Measurements from ENCODE around the gene ACSL6.

ACSL6 gene

DNA sequence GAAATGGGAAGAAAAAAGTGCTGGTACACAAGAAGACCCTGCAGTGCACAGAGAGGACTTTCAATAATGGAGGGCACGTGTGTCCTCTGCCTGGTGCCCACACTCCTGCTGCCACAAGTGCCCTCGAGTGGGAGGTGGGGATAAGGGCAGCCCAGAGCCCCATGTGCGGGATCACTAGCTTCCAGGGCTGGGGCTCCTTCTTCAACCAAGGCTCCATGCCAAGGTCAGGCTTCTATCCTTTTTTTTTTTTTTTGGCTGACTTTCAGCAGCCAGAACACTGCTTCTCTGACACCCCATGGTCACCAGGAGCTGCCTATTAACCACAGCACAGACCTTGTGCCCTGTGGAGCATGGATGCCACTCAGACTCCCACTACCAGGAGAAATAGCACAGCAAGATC, 7.5 kb downstream of the ACSL6 start:
- TF ChIP-seq, protein P1, sequence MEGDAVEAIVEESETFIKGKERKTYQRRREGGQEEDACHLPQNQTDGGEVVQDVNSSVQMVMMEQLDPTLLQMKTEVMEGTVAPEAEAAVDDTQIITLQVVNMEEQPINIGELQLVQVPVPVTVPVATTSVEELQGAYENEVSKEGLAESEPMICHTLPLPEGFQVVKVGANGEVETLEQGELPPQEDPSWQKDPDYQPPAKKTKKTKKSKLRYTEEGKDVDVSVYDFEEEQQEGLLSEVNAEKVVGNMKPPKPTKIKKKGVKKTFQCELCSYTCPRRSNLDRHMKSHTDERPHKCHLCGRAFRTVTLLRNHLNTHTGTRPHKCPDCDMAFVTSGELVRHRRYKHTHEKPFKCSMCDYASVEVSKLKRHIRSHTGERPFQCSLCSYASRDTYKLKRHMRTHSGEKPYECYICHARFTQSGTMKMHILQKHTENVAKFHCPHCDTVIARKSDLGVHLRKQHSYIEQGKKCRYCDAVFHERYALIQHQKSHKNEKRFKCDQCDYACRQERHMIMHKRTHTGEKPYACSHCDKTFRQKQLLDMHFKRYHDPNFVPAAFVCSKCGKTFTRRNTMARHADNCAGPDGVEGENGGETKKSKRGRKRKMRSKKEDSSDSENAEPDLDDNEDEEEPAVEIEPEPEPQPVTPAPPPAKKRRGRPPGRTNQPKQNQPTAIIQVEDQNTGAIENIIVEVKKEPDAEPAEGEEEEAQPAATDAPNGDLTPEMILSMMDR (conservative IDR thresholded peaks at IDR 0.05; ENCODE audit: low read depth, low read length), result no peak
- DNase-seq (ENCODE audit: low read depth), result no peak
- H3K4me3 ChIP-seq (ENCODE audit: low read depth, low read length), result no peak overlapping the region

DNA sequence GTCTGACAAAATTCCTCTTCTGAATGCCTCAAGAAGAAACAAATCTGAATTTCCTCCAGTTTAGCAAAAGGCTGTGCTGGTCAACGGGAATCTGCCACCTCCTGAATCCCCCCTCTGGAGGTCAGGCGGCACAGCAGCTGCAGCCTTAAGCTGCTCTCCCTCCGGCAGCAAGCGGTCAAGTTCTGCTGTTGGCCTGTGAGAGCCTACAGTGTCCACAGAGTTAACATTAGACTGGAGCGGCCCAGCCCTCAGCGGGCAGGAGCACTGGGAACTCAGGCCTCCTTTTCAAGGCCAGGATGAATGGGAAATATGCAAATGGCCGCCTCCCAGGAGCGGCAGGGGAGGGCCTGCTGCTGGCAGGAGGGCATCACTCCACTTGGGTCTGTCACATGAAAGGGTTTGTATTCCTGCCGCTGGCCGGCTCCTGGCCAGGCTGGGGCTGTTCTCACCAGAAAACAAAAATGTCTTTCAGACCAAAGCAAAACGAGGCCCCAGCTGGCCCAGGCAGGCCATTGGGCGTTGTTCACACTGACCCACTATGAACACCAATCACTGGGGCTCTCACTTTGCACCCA, 8.2 kb downstream of the ACSL6 start:
- DNase-seq (ENCODE audit: low read depth), result peak; percentile 33
- TF ChIP-seq, protein P1 (conservative IDR thresholded peaks at IDR 0.05; ENCODE audit: low read depth, low read length), result peak; percentile 41
- no peak overlapping the region for H3K4me3 ChIP-seq (ENCODE audit: low read depth, low read length)

DNA sequence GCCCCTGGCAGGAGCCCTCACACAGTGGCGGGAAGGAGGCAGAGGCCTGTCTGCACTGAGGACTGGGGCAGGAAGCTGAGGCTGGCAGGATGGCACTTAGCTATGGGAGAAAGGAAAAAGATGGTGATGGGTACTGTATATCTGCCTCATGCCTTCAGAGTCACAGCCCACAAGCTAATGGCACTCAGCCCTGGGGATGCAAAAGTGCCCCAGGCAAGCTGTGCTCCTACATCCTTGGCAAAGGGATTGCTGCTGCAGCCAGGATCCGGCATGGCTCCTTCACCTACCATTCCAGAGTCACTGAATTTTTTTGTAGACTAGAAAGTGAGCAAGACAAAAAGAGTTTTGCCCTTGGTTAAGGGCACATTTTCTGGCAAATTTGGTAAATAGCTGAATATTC, 8.7 kb downstream of the ACSL6 start:
- H3K4me3 ChIP-seq (ENCODE audit: low read depth, low read length), result no peak overlapping the region
- DNase-seq (ENCODE audit: low read depth), result no peak
- TF ChIP-seq, protein P1 (conservative IDR thresholded peaks at IDR 0.05; ENCODE audit: low read depth, low read length), result no peak

DNA sequence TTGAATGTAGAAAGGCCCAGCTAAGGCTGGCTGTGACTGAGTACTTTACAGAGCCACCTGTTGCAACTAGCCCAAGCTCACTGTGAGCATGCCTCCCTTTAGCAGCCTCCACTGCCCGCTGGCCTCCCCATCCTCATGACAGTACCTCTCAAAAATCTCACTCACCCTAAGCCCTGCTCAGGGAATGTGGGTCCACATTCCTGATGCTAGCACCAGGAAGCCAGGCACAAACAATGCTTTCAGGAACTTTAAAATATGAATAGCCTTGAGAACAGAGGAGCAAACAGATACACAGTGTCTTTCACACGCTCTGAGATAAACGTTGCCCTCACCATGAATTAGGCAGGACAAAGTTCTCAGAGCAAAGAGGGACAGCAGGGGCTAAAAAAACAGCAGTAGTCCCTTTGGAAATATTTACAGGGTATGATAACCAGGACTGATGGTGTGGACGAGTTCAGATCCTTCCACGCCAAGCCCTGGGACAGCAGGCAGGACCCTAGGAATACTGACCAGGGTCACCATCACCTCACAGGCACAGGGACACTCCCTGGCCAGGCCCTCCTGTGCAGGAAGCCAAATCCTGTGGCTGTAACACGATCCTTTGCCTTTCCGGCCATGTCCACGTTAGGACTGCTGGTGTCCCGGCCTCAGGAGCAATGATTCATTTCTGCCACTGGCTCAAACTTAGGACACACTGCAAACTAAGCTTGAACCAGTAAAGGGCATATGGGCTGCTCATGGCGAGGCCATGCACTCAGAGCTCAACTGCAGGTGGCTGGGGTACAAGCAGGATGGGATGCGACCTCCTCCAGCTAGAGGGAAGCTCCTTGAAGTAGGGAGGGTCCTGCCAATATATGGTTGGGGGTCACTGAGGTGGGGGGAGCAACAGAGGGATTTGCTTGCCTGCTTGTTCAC, 9.6 kb downstream of the ACSL6 start:
- TF ChIP-seq, protein P1 (conservative IDR thresholded peaks at IDR 0.05; ENCODE audit: low read depth, low read length), result no peak
- H3K4me3 ChIP-seq (ENCODE audit: low read depth, low read length), result no peak overlapping the region
- peak; percentile 53 for DNase-seq (ENCODE audit: low read depth)

DNA sequence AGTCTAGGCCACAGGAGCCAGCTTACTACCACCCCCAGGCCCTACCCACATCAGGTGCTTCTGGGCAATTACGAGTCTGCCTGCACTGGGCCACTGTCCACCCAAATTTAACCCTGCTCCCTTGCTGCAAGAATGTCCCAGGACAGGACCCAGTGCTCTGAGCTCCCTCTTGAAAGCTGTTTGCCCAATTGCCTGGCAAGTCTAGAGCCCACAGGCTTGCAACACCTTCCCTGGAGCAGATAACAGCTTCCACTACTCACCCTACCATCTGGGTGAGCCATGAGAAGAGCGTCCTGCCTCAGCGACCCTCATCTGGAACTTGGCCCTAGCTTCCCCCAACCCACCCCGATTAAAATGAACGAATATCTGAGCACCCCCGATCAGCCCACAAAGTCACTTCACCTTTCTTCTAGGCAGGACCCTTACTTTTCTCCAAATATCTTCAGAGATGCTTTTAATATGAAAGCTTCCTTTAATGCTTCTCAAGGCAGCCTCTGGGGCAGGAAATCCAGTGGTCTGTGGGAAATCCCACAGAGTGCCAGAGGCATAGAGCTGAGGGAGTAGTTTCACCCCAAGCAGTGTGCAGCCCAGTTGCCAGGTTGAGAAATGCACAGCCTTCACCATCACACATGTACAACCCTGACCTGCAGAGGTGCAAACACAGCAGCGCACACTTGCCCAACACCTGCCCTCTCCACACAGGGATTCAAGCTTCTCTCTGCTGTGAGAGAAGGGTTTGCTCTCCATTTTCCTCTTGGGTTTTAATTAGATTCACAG, 10.6 kb downstream of the ACSL6 start:
- TF ChIP-seq, protein P1 (conservative IDR thresholded peaks at IDR 0.05; ENCODE audit: low read depth, low read length), result no peak
- H3K4me3 ChIP-seq (ENCODE audit: low read depth, low read length), result no peak overlapping the region
- DNase-seq (ENCODE audit: low read depth), result no peak

DNA sequence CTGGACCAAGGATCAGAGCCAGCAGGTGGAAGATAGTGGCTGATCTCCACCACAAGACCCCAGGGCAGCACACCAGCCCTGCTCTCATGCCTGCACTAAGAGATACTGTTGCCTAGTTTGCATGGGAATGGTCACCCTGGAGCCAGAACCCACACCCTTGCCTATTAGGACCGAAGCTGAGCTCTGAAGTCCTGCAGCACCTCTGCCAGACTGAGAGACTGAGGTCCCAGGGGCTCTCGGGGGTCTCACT, 11.3 kb downstream of the ACSL6 start:
- TF ChIP-seq, protein P1 (conservative IDR thresholded peaks at IDR 0.05; ENCODE audit: low read depth, low read length), result no peak
- no peak for DNase-seq (ENCODE audit: low read depth)
- no peak overlapping the region for H3K4me3 ChIP-seq (ENCODE audit: low read depth, low read length)

Measured in choroid plexus epithelial cell (primary cell).